PFSK-1 (cell line): ENCODE data around the gene IFNGR2.

Experiments used
- POLR2AphosphoS5 ChIP-seq: IDR thresholded peaks from 2 replicates; pipeline ENCODE4 v1.6.1; 2012; ENCODE audit warnings: low read depth, mild to moderate bottlenecking, control low read depth, low read length, moderate library complexity
- REST ChIP-seq, 2 experiments: IDR thresholded peaks; 2 replicates each; pipeline versions ENCODE4 v1.6.1 to v1.8.0; 2011 to 2012; ENCODE audit warnings: low read depth in 2 of 2, low read length in 2 of 2, control low read depth in 1 of 2, inconsistent platforms in 1 of 2, mild to moderate bottlenecking in 1 of 2, moderate library complexity in 1 of 2; ENCODE audit not compliant: insufficient read depth in 1 of 2
- TAF1 ChIP-seq: IDR thresholded peaks from 2 replicates; pipeline ENCODE4 v1.6.1; 2012; ENCODE audit warnings: low read length, control low read depth, borderline replicate concordance; ENCODE audit not compliant: insufficient read depth

- TF ChIP-seq TAF1 = no peak
- no peak for TF ChIP-seq POLR2AphosphoS5
- TF ChIP-seq REST (IDR thresholded peaks at IDR 0.05; ENCODE audit: insufficient read depth in 1 of 2, low read depth in 2 of 2, low read length in 2 of 2) = no peak
Observed at GRCh38 chr21:33480481-33481103, 77.4 kb downstream of the IFNGR2 start.
